ENCODE results near the gene COL4A5.
"Not testable (repeated sequence)": the region's sequence is repeated elsewhere in the genome, so short reads cannot be mapped to it uniquely, and the experiment has no call there.

The COL4A5 gene

GRCh38 chrX:108439426-108439942, at the start of gene COL4A5:
COL4A5 (plus strand) TSS chrX:108439838; CDS start chrX:108440126, 288 bp downstream.
- in situ Hi-C loops (cut with MboI; ENCODE audit: low sequenced_read_pairs), result no loop called here

GRCh38 chrX:108390976-108391717, 48.5 kb upstream of the COL4A5 start:
- in situ Hi-C loops (cut with MboI; ENCODE audit: low sequenced_read_pairs), result not testable (repeated sequence)

- in situ Hi-C loops (cut with MboI; ENCODE audit: low sequenced_read_pairs), result no loop called here
Measured at GRCh38 chrX:108396188-108396891, 43.3 kb upstream of the COL4A5 start.

GRCh38 chrX:108396986-108397385, 42.7 kb upstream of the COL4A5 start:
- in situ Hi-C loops (cut with MboI; ENCODE audit: low sequenced_read_pairs), result no loop called here

GRCh38 chrX:108397627-108398391, 41.8 kb upstream of the COL4A5 start:
- in situ Hi-C loops (cut with MboI; ENCODE audit: low sequenced_read_pairs), result no loop called here

GRCh38 chrX:108399418-108400165, 40.0 kb upstream of the COL4A5 start:
- in situ Hi-C loops (cut with MboI; ENCODE audit: low sequenced_read_pairs), result no loop called here

- in situ Hi-C loops (cut with MboI; ENCODE audit: low sequenced_read_pairs), result no loop called here
Measured at GRCh38 chrX:108412783-108413182, 26.9 kb upstream of the COL4A5 start.

GRCh38 chrX:108415146-108415545, 24.5 kb upstream of the COL4A5 start:
- in situ Hi-C loops (cut with MboI; ENCODE audit: low sequenced_read_pairs), result no loop called here

- in situ Hi-C loops (cut with MboI; ENCODE audit: low sequenced_read_pairs), result no loop called here
Measured at GRCh38 chrX:108415891-108416290, 23.7 kb upstream of the COL4A5 start.

GRCh38 chrX:108417257-108417656, 22.4 kb upstream of the COL4A5 start:
- in situ Hi-C loops (cut with MboI; ENCODE audit: low sequenced_read_pairs), result no loop called here

GRCh38 chrX:108419401-108419800, 20.2 kb upstream of the COL4A5 start:
- in situ Hi-C loops (cut with MboI; ENCODE audit: low sequenced_read_pairs), result no loop called here

- in situ Hi-C loops (cut with MboI; ENCODE audit: low sequenced_read_pairs), result no loop called here
Measured at GRCh38 chrX:108420481-108420880, 19.2 kb upstream of the COL4A5 start.

- in situ Hi-C loops (cut with MboI; ENCODE audit: low sequenced_read_pairs), result no loop called here
Measured at GRCh38 chrX:108426262-108426661, 13.4 kb upstream of the COL4A5 start.

- in situ Hi-C loops (cut with MboI; ENCODE audit: low sequenced_read_pairs), result no loop called here
Measured at GRCh38 chrX:108435261-108435660, 4.4 kb upstream of the COL4A5 start.

- in situ Hi-C loops (cut with MboI; ENCODE audit: low sequenced_read_pairs), result no loop called here
Measured at GRCh38 chrX:108437349-108438109, 2.1 kb upstream of the COL4A5 start.

GRCh38 chrX:108438110-108438623, 1.5 kb upstream of the COL4A5 start, which contains the start of gene COL4A6:
COL4A6 (minus strand) TSS chrX:108438422; CDS start chrX:108438196, 226 bp downstream.
- in situ Hi-C loops (cut with MboI; ENCODE audit: low sequenced_read_pairs), result no loop called here

GRCh38 chrX:108439961-108440696, 491 bp downstream of the COL4A5 start:
- in situ Hi-C loops (cut with MboI; ENCODE audit: low sequenced_read_pairs), result no loop called here

GRCh38 chrX:108442901-108443464, 3.3 kb downstream of the COL4A5 start:
- in situ Hi-C loops (cut with MboI; ENCODE audit: low sequenced_read_pairs), result no loop called here

- in situ Hi-C loops (cut with MboI; ENCODE audit: low sequenced_read_pairs), result no loop called here
Measured at GRCh38 chrX:108447303-108447702, 7.7 kb downstream of the COL4A5 start.
